RWPE2 (cell line): ENCODE measurements around the gene KRTAP9-8.

Source experiments
- ATAC-seq: fragments of 200-7000 bp; cut with Tn5 transposase; 3 replicates; pipeline ENCODE4 v1.9.1; 2021; ENCODE audit warnings: low read depth
- DNase-seq: peaks from one replicate; pipeline ENCODE4 v3.0.0-alpha.2; 2020; ENCODE audit warnings: low spot score
- H3K27ac ChIP-seq: fragments of 450-650 bp; 2 replicates; pipeline ENCODE4 v1.5.1; 2017; ENCODE audit warnings: mild to moderate bottlenecking; ENCODE audit not compliant: poor library complexity, severe bottlenecking
- H3K27me3 ChIP-seq: fragments of 250-450 bp; sonication (Bioruptor Pico); 2 replicates; pipeline ENCODE4 v1.5.1; 2021; ENCODE audit warnings: mild to moderate bottlenecking, moderate library complexity; ENCODE audit not compliant: insufficient read depth, poor library complexity, severe bottlenecking
- H3K36me3 ChIP-seq: fragments of 250-450 bp; sonication (Bioruptor Pico); 2 replicates; pipeline ENCODE4 v1.5.1; 2020; ENCODE audit warnings: low read depth, mild to moderate bottlenecking, moderate library complexity
- H3K4me1 ChIP-seq: fragments of 250-450 bp; sonication (Bioruptor Pico); 2 replicates; pipeline ENCODE4 v1.5.1; 2021; ENCODE audit warnings: mild to moderate bottlenecking, moderate library complexity; ENCODE audit not compliant: insufficient read depth, poor library complexity, severe bottlenecking
- H3K4me3 ChIP-seq: fragments of 250-450 bp; sonication (Bioruptor Pico); 2 replicates; pipeline ENCODE4 v1.5.1; 2021; ENCODE audit warnings: mild to moderate bottlenecking, moderate library complexity; ENCODE audit not compliant: severe bottlenecking
- H3K9me3 ChIP-seq: fragments of 250-450 bp; sonication (Bioruptor Pico); 2 replicates; pipeline ENCODE4 v1.5.1; 2021; ENCODE audit warnings: mild to moderate bottlenecking, moderate library complexity; ENCODE audit not compliant: severe bottlenecking
- TF ChIP-seq, protein P1 (sequence below): fragments of 450-650 bp; IDR thresholded peaks from one replicate; pipeline ENCODE4 v1.5.1; 2017; ENCODE audit warnings: mild to moderate bottlenecking, moderate library complexity; ENCODE audit not compliant: poor library complexity, severe bottlenecking

KRTAP9-8 gene

DNA sequence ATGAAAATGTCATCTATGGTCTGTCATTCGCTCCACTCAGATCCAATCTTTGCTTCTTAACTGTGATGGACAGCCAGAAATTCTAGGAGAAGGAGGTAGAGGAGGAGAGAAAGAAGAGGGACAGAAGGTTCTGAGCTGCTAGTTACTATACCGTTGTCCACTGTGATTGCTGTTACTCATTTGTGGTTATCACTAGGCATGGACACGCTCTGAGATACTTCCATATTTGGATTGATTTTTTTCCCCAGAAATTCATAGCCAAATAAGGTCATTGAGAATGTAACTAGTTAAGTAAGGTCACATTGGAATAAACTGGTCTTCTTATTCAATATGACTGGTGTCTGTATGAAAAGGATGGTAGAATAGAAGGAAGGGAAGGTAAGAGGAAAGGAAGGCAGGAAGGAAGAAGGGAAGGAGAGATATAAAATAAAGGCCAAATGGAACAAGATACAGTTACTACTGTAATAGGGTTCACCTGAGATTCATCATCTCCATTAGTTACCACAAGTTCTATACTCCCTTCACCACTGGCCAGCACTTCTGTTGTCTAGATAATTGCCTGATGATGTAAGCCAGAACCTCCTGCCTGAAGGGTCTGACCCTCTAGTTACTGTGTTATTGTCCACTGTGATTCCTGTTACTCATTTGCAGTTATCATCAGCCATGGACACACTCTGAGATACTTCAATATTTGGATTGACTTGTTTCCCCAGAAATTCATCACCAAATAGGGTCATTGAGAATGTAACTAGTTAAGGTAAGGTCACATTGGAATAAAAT, 40.6 kb downstream of the KRTAP9-8 start:
- no peaks in the 10 kb centered on the region for H3K4me1 ChIP-seq
- H3K36me3 ChIP-seq = no peaks in the 10 kb centered on the region
- no peaks in the 10 kb centered on the region for H3K9me3 ChIP-seq
- H3K27ac ChIP-seq = no peak overlapping the region
- no peaks in the 10 kb centered on the region for H3K27me3 ChIP-seq
- no peak for DNase-seq
- no peak for ATAC-seq
- no peak overlapping the region for H3K4me3 ChIP-seq
- TF ChIP-seq, protein P1, sequence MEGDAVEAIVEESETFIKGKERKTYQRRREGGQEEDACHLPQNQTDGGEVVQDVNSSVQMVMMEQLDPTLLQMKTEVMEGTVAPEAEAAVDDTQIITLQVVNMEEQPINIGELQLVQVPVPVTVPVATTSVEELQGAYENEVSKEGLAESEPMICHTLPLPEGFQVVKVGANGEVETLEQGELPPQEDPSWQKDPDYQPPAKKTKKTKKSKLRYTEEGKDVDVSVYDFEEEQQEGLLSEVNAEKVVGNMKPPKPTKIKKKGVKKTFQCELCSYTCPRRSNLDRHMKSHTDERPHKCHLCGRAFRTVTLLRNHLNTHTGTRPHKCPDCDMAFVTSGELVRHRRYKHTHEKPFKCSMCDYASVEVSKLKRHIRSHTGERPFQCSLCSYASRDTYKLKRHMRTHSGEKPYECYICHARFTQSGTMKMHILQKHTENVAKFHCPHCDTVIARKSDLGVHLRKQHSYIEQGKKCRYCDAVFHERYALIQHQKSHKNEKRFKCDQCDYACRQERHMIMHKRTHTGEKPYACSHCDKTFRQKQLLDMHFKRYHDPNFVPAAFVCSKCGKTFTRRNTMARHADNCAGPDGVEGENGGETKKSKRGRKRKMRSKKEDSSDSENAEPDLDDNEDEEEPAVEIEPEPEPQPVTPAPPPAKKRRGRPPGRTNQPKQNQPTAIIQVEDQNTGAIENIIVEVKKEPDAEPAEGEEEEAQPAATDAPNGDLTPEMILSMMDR = no peak

DNA sequence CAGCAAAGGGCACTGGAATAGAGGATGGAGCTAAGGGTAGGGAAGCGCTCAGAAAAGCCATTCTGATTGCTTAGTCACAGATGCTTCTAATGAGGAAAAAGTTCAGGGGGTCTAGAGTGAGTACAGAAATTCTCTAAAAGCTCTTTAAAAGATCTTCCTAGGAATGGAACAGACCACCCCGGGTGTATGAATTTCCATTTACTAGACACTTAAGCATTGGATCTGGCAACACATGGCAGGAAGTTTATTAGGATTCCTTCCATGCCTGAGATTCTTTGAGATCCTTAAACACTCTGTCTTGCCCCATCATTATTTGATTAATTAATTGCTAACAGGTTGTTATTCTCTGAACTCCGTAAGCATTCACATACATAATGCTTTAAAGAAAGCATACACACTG, 46.2 kb downstream of the KRTAP9-8 start:
- H3K27ac ChIP-seq = no peak overlapping the region
- ATAC-seq (no peak), DNase-seq (no peak)
- H3K9me3 ChIP-seq = no peaks in the 10 kb centered on the region
- H3K4me1 ChIP-seq = no peaks in the 10 kb centered on the region
- H3K27me3 ChIP-seq = no peaks in the 10 kb centered on the region
- TF ChIP-seq, protein P1 = no peak
- no peak overlapping the region for H3K4me3 ChIP-seq
- H3K36me3 ChIP-seq = no peaks in the 10 kb centered on the region

DNA sequence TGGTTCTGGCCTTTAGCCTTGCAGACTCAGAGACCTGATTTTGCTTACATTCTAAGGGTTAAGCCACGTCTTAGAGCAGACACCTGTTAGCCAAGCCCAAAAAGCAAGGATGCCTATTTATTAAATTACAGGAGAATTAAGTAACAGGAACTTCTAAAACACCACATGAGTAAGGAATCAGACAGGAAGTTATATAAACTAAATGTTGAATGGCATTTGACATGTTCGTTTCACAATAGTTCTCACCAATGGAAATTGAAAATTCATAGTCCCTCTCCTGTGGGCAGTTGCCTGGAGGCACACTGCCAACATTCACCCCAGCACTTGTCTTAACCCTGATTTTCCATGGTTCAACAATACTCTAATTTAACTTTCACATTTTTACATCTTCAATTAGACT, 46.7 kb downstream of the KRTAP9-8 start:
- no peaks in the 10 kb centered on the region for H3K9me3 ChIP-seq
- no peak for ATAC-seq
- no peak overlapping the region for H3K4me3 ChIP-seq
- DNase-seq = no peak
- H3K36me3 ChIP-seq = no peaks in the 10 kb centered on the region
- no peak overlapping the region for H3K27ac ChIP-seq
- no peaks in the 10 kb centered on the region for H3K27me3 ChIP-seq
- H3K4me1 ChIP-seq = no peaks in the 10 kb centered on the region
- TF ChIP-seq, protein P1 = no peak

DNA sequence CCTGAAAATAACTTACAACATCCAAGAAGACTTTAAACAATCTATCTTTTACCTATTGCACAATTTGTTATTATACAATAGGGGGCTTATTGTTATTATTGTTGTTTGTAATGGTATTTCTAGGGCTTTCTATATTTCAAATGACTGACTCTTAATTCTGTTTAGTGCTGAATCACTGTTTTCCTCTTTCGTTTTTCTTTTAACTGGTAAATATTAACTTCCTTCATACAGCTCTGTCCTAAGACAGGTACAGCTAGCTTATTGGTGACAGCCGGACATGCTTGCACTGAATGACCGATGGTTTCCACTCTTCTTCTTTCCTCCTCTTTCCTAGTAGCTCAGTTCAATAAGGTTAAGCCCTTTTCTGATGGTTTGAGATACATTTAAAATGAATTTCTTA, 49.3 kb downstream of the KRTAP9-8 start:
- H3K9me3 ChIP-seq = no peaks in the 10 kb centered on the region
- H3K4me1 ChIP-seq = peaks cover 11% of the 10 kb centered on the region
- no peaks in the 10 kb centered on the region for H3K27me3 ChIP-seq
- H3K27ac ChIP-seq = no peak overlapping the region
- ATAC-seq (no peak), DNase-seq (no peak)
- TF ChIP-seq, protein P1 = no peak
- no peak overlapping the region for H3K4me3 ChIP-seq
- H3K36me3 ChIP-seq = no peaks in the 10 kb centered on the region
